ENCODE data around the gene CLK1. TPM values are rescaled to one million over a fixed set of nuclear protein-coding genes. Genes with fewer than 3 reads are reported as not detected.

Gene CLK1
- total and polyA plus RNA-seq, 9 of the 15 experiments (the other 6 are each of a cell fraction or from before 2014, with no cell fraction given): 29.3 to 99.2 (median 47.0) TPM

DNA sequence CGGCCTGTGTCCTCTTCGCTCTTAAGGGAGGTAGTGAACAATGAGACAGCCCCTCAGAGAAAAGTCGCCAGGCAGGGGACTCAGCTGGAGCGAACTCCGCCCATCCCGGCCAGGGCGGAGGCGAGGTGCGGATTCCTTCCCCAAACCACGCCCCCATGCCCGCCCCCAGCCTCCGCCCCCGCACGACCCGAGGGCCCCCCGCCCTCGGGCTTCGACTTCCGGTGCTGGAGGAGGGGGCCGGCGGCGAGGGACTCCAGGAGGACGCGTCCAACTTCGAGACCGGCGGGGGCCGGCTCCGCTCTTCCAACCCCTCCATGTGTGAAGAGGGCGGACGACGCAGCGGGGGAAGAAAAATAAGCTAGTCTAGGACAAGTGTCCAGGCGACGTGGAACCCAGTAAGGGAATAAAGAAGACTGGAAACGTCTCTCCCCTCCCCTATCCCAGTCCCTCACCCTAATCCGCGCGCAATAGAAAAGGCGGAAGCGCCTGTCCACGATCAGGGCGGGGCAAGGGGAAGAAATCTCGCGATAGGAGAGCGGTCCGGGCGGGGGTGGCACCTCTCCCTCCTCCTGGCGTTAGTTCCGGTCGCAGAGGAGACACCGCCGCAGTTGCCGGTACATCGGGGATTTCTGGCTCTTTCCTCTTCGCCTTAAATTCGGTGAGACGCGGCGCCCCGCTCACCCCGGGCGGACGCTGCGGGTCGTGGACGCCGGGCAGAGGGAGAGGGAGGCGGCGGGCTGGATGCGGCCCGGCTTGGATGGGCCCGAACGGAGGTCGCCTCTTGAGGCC is 52.9 kb downstream of the CLK1 start, which contains the start of gene BZW1 (continued):
- TF ChIP-seq, protein P1, sequence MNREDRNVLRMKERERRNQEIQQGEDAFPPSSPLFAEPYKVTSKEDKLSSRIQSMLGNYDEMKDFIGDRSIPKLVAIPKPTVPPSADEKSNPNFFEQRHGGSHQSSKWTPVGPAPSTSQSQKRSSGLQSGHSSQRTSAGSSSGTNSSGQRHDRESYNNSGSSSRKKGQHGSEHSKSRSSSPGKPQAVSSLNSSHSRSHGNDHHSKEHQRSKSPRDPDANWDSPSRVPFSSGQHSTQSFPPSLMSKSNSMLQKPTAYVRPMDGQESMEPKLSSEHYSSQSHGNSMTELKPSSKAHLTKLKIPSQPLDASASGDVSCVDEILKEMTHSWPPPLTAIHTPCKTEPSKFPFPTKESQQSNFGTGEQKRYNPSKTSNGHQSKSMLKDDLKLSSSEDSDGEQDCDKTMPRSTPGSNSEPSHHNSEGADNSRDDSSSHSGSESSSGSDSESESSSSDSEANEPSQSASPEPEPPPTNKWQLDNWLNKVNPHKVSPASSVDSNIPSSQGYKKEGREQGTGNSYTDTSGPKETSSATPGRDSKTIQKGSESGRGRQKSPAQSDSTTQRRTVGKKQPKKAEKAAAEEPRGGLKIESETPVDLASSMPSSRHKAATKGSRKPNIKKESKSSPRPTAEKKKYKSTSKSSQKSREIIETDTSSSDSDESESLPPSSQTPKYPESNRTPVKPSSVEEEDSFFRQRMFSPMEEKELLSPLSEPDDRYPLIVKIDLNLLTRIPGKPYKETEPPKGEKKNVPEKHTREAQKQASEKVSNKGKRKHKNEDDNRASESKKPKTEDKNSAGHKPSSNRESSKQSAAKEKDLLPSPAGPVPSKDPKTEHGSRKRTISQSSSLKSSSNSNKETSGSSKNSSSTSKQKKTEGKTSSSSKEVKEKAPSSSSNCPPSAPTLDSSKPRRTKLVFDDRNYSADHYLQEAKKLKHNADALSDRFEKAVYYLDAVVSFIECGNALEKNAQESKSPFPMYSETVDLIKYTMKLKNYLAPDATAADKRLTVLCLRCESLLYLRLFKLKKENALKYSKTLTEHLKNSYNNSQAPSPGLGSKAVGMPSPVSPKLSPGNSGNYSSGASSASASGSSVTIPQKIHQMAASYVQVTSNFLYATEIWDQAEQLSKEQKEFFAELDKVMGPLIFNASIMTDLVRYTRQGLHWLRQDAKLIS (CRISPR knock-in tag; IDR thresholded peaks at IDR 0.05): 0 out of 2 replicates have a peak, but pooled peaks have one; percentile 26
- peak in 1 of 2 experiments; percentile 32; a peak in 2 of 4 replicates for TF ChIP-seq SIX5 (IDR thresholded peaks at IDR 0.05; ENCODE audit: borderline replicate concordance in 1 of 2, insufficient read depth in 1 of 2, low read depth in 1 of 2, low read length in 2 of 2)
- 0 out of 2 replicates have a peak, but pooled peaks have one; percentile 55 for TF ChIP-seq ZSCAN32 (CRISPR knock-in tag; IDR thresholded peaks at IDR 0.05)
- TF ChIP-seq ZNF57 (CRISPR knock-in tag; IDR thresholded peaks at IDR 0.05): no peak
- TF ChIP-seq CBFA2T3 (IDR thresholded peaks at IDR 0.05): no peak
- TF ChIP-seq, protein P2, sequence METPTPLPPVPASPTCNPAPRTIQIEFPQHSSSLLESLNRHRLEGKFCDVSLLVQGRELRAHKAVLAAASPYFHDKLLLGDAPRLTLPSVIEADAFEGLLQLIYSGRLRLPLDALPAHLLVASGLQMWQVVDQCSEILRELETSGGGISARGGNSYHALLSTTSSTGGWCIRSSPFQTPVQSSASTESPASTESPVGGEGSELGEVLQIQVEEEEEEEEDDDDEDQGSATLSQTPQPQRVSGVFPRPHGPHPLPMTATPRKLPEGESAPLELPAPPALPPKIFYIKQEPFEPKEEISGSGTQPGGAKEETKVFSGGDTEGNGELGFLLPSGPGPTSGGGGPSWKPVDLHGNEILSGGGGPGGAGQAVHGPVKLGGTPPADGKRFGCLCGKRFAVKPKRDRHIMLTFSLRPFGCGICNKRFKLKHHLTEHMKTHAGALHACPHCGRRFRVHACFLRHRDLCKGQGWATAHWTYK (CRISPR knock-in tag; IDR thresholded peaks at IDR 0.05): no peak
- TF ChIP-seq SRSF9 (IDR thresholded peaks at IDR 0.05; ENCODE audit: borderline replicate concordance, low read depth, low read length): no peak
- TF ChIP-seq, protein P3, sequence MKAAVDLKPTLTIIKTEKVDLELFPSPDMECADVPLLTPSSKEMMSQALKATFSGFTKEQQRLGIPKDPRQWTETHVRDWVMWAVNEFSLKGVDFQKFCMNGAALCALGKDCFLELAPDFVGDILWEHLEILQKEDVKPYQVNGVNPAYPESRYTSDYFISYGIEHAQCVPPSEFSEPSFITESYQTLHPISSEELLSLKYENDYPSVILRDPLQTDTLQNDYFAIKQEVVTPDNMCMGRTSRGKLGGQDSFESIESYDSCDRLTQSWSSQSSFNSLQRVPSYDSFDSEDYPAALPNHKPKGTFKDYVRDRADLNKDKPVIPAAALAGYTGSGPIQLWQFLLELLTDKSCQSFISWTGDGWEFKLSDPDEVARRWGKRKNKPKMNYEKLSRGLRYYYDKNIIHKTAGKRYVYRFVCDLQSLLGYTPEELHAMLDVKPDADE (conservative IDR thresholded peaks at IDR 0.05; ENCODE audit: control insufficient read depth, low read depth, low read length): peak; percentile 50; the same call in 1 of the 2 replicates
- peak; percentile 16; the same call in 1 of the 2 replicates for TF ChIP-seq MYC (IDR thresholded peaks at IDR 0.05; ENCODE audit: low read depth, low read length)
- no peak for TF ChIP-seq MYC (CRISPR knock-in tag; IDR thresholded peaks at IDR 0.05; ENCODE audit: borderline replicate concordance, low read depth)
- no peak for TF ChIP-seq PTBP1 (IDR thresholded peaks at IDR 0.05; ENCODE audit: low read depth, low read length)
- no peak for TF ChIP-seq ZNF311 (CRISPR knock-in tag; IDR thresholded peaks at IDR 0.05)
- TF ChIP-seq, protein P4, sequence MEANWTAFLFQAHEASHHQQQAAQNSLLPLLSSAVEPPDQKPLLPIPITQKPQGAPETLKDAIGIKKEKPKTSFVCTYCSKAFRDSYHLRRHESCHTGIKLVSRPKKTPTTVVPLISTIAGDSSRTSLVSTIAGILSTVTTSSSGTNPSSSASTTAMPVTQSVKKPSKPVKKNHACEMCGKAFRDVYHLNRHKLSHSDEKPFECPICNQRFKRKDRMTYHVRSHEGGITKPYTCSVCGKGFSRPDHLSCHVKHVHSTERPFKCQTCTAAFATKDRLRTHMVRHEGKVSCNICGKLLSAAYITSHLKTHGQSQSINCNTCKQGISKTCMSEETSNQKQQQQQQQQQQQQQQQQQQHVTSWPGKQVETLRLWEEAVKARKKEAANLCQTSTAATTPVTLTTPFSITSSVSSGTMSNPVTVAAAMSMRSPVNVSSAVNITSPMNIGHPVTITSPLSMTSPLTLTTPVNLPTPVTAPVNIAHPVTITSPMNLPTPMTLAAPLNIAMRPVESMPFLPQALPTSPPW (CRISPR knock-in tag; IDR thresholded peaks at IDR 0.05): peak; percentile 98
- peak; percentile 98 for TF ChIP-seq RBFOX2 (IDR thresholded peaks at IDR 0.05; ENCODE audit: low read depth, low read length)
- peak; percentile 55; the same call in 1 of the 2 replicates for TF ChIP-seq ZNF431 (CRISPR knock-in tag; IDR thresholded peaks at IDR 0.05)
- peak; percentile 96 for TF ChIP-seq TOE1 (IDR thresholded peaks at IDR 0.05; ENCODE audit: borderline replicate concordance)
- TF ChIP-seq TOE1 (CRISPR knock-in tag; IDR thresholded peaks at IDR 0.05; ENCODE audit: borderline replicate concordance, low read depth): no peak
- TF ChIP-seq BCOR (IDR thresholded peaks at IDR 0.05): no peak
- TF ChIP-seq LCOR (CRISPR knock-in tag; IDR thresholded peaks at IDR 0.05): 0 out of 2 replicates have a peak, but pooled peaks have one; percentile 45
- no peak for TF ChIP-seq ZNF589 (CRISPR knock-in tag; IDR thresholded peaks at IDR 0.05; ENCODE audit: low read depth)

All from K562 (cell line).